Anterior cingulate cortex (tissue), 58 donors: ENCODE data around the gene SCAMP4.

ENCODE experiments used
- DNase-seq, 58 donors: peaks; one replicate each; lab custom pipeline; 2025; lab: John Stamatoyannopoulos, UW

SCAMP4 gene

GRCh38 chr19:1974381-1975161 is 69.4 kb downstream of the SCAMP4 start:
- DNase-seq, result no peak

DNA sequence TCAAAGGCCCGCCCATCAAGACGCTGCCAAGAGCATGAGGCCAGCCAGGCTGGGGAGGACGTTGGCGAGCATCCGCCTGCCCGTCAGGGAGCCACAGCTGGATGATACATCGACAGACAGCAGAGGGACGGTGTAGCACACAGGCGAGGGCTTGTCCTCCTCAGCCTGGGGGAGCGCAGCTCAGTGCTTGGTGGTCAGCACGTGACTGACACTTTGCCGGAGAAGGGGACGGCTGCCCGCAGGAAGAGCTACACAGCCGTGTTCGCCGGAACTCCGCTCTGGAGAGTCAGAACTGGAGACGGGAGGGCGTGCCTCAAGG is 69.9 kb downstream of the SCAMP4 start:
- DNase-seq, result peak in 14 of 58 donors; percentile 11 to 54 (median 28)
